B cell (primary cell): ENCODE data around the gene TCERG1L. TPM values are rescaled to one million over a fixed set of nuclear protein-coding genes. Genes with fewer than 3 reads are reported as not detected.
"Not testable (repeated sequence)": the region's sequence is repeated elsewhere in the genome, so short reads cannot be mapped to it uniquely, and the experiment has no call there.

Experiments
- ATAC-seq: fragments of 200-7000 bp; cut with Tn5 transposase; one replicate; pipeline ENCODE4 v1.10.0; 2021; ENCODE audit warnings: low read depth, mild to moderate bottlenecking, moderate number of reproducible peaks, moderate library complexity
- CTCF ChIA-PET: fragments of 350-600 bp; sonication (Branson Sonifier 250); formaldehyde crosslinking; loops from one replicate; lab custom pipeline; 2021; ENCODE audit warnings: antibody characterized with exemption, inconsistent platforms; lab: Charles Lee
- POLR2A ChIA-PET: fragments of 350-600 bp; sonication (Branson Sonifier 250); formaldehyde crosslinking; loops from one replicate; lab custom pipeline; 2021; ENCODE audit warnings: antibody characterized with exemption; lab: Charles Lee
- DNase-seq: peaks from one replicate; pipeline ENCODE4 v3.0.0; 2013
- H2AFZ ChIP-seq: 2 replicates; pipeline ENCODE4 v1.6.1; 2012; ENCODE audit warnings: mild to moderate bottlenecking, low read depth, low read length; ENCODE audit not compliant: insufficient read depth, poor library complexity, severe bottlenecking
- H3K27ac ChIP-seq, 2 donors: 1 replicate in 1 of 2; 2 replicates in 1 of 2; pipeline ENCODE4 v1.5.1; 2012 to 2013; ENCODE audit warnings: low read length in 2 of 2, mild to moderate bottlenecking in 2 of 2, moderate library complexity in 1 of 2
- H3K27me3 ChIP-seq, 4 experiments: fragments of 200-600 bp in 1 of 4; sonication (generic) in 1 of 4; replicated peaks in 1 of 4; 1 replicate in 2 of 4; 2 replicates in 2 of 4; pipeline versions ENCODE4 v1.6.1 to v1.7.0; 2013 to 2016; ENCODE audit warnings: low read length in 3 of 4, mild to moderate bottlenecking in 2 of 4, mixed read lengths in 1 of 4, moderate library complexity in 1 of 4; ENCODE audit not compliant: insufficient read depth in 4 of 4, control insufficient read depth in 3 of 4; ENCODE audit errors: control extremely low read depth in 1 of 4
- H3K36me3 ChIP-seq, 2 experiments: replicated peaks in 1 of 2; 1 replicate in 1 of 2; 2 replicates in 1 of 2; pipeline versions ENCODE4 v1.6.1 to v1.7.1; 2013; ENCODE audit warnings: low read length in 1 of 2; ENCODE audit not compliant: insufficient read depth in 2 of 2, control insufficient read depth in 1 of 2; ENCODE audit errors: control extremely low read depth in 1 of 2, extremely low read depth in 1 of 2
- H3K4me1 ChIP-seq, 2 donors: fragments of 200-600 bp in 1 of 2; sonication (generic) in 1 of 2; 1 replicate in 1 of 2; 2 replicates in 1 of 2; pipeline versions ENCODE4 v1.5.1 to v1.6.1; 2013 to 2017; ENCODE audit warnings: low read length in 2 of 2; ENCODE audit not compliant: control insufficient read depth in 2 of 2, insufficient read depth in 2 of 2
- H3K4me2 ChIP-seq: replicated peaks from 2 replicates; pipeline ENCODE3; 2012; ENCODE audit warnings: mild to moderate bottlenecking, low read depth, low read length; ENCODE audit not compliant: poor library complexity, severe bottlenecking
- H3K4me3 ChIP-seq, 5 experiments: fragments of 200-600 bp in 1 of 5; sonication (generic) in 1 of 5; 1 replicate in 3 of 5; 2 replicates in 2 of 5; pipeline versions ENCODE4 v1.5.1 to v1.7.0; 2011 to 2016; ENCODE audit warnings: low read length in 4 of 5, mild to moderate bottlenecking in 4 of 5, low read depth in 2 of 5, control low read depth in 1 of 5, moderate library complexity in 1 of 5; ENCODE audit not compliant: insufficient read depth in 1 of 5; ENCODE audit errors: control extremely low read depth in 1 of 5, extremely low read depth in 1 of 5
- H3K79me2 ChIP-seq: fragments of 200-600 bp; sonication (generic); one replicate; pipeline ENCODE4 v1.6.0; 2016; ENCODE audit warnings: low read length; ENCODE audit not compliant: control insufficient read depth, insufficient read depth
- H3K9ac ChIP-seq: fragments of 200-600 bp; sonication (generic); 2 replicates; pipeline ENCODE4 v1.6.1; 2017; ENCODE audit warnings: mild to moderate bottlenecking, low read length, moderate library complexity
- H3K9me3 ChIP-seq, 3 donors: one replicate each; pipeline versions ENCODE4 v1.6.1 to v1.7.1; 2013; ENCODE audit warnings: low read length in 2 of 3; ENCODE audit not compliant: control insufficient read depth in 2 of 3, insufficient read depth in 1 of 3; ENCODE audit errors: control extremely low read depth in 1 of 3
- H4K20me1 ChIP-seq: 2 replicates; pipeline ENCODE4 v1.6.0; 2012; ENCODE audit warnings: mild to moderate bottlenecking, low read length; ENCODE audit not compliant: insufficient read depth, control insufficient read depth, poor library complexity, severe bottlenecking
- H3K27ac Mint-ChIP-seq: one replicate; pipeline ENCODE4 v1.8.0; 2021; ENCODE audit warnings: mixed read lengths
- H3K27me3 Mint-ChIP-seq: one replicate; pipeline ENCODE4 v1.8.0; 2021; ENCODE audit warnings: mixed read lengths
- H3K4me1 Mint-ChIP-seq: one replicate; pipeline ENCODE4 v1.8.0; 2021; ENCODE audit warnings: mixed read lengths
- H3K4me3 Mint-ChIP-seq: one replicate; pipeline ENCODE4 v1.8.0; 2021; ENCODE audit warnings: mixed read lengths
- H3K9me3 Mint-ChIP-seq: one replicate; pipeline ENCODE4 v1.8.0; 2022; ENCODE audit warnings: mixed read lengths; ENCODE audit not compliant: insufficient read depth
- CTCF ChIP-seq: fragments of 200-600 bp; IDR thresholded peaks from one replicate; pipeline ENCODE4 v1.8.0; 2022; ENCODE audit warnings: antibody characterized with exemption, mild to moderate bottlenecking
- EZH2 ChIP-seq: IDR thresholded peaks from 2 replicates; pipeline ENCODE4 v1.6.1; 2012; ENCODE audit warnings: borderline replicate concordance, low read depth, mild to moderate bottlenecking, moderate library complexity, low read length; ENCODE audit not compliant: insufficient read depth, poor library complexity, severe bottlenecking
- WGBS: methylation state at CpG from one replicate; pipeline ENCODE4 v1.1.5; 2013; ENCODE audit warnings: missing lambda C conversion rate; ENCODE audit not compliant: insufficient coverage; 5-methylcytosine and 5-hydroxymethylcytosine counted together
- intact Hi-C: fragments of 100-400 bp; cut with micrococcal nuclease; formaldehyde crosslinking; loops from one replicate; pipeline ENCODE4 v1.10.0; 2022
- polyA plus RNA-seq: library from polyadenylated mRNA; depleted of rRNA; stranded (reverse); fragments of >200 nt; gene quantifications from 2 replicates; pipeline ENCODE4 v1.2.3, GENCODE V29; 2012
- total RNA-seq, 2 donors: library from RNA; stranded (reverse); fragments of 120-200 nt in 1 of 2; gene quantifications; 1 replicate in 1 of 2; 2 replicates in 1 of 2; pipeline versions ENCODE4 v1.2.3 to v1.2.4, GENCODE V29; 2013 to 2022

TCERG1L gene
- total and polyA plus RNA-seq, 2 donors (not counting 1 experiment from before 2014, with no cell fraction given), result 0.10 TPM; not detected in 1

- no peak overlapping the region for H3K27ac Mint-ChIP-seq
- Histone ChIP-seq H3K9me3 (peaks cover 0 to 54% (median 0%) of the 10 kb centered on the region in 3 donors), H3K36me3 (no peaks in the 10 kb centered on the region), H3K27ac (no peak overlapping the region), H4K20me1 (no peaks in the 10 kb centered on the region), H3K4me2 (no peak overlapping the region), H3K4me3 (no peak overlapping the region), H3K9ac (no peak overlapping the region), H3K27me3 (no peaks in the 10 kb centered on the region), H3K79me2 (no peaks in the 10 kb centered on the region), H3K4me1 (no peaks in the 10 kb centered on the region), H2AFZ (no peak overlapping the region)
- DNase-seq (no peak), ATAC-seq (no peak)
- intact Hi-C loops, result no loop called here
- H3K4me1 Mint-ChIP-seq, result no peaks in the 10 kb centered on the region
- H3K9me3 Mint-ChIP-seq, result no peaks in the 10 kb centered on the region
- TF ChIP-seq CTCF, result no peak
- no peak for TF ChIP-seq EZH2
- 87% methylated on average over 15 of the region's 17 CpGs for WGBS
- H3K27me3 Mint-ChIP-seq, result no peaks in the 10 kb centered on the region
- H3K4me3 Mint-ChIP-seq, result no peak overlapping the region
- POLR2A ChIA-PET, result no interaction called here
- CTCF ChIA-PET, result no interaction called here
These were observed 174.3 kb downstream of the TCERG1L start for GRCh38 chr10:131137223-131137622.

GRCh38 chr10:131136336-131136735 lies 175.2 kb downstream of the TCERG1L start:
- H3K27me3 Mint-ChIP-seq, H3K9me3 Mint-ChIP-seq, H3K9ac ChIP-seq, H4K20me1 ChIP-seq, intact Hi-C loops, H3K4me3 ChIP-seq, H3K4me2 ChIP-seq, H3K79me2 ChIP-seq, DNase-seq, POLR2A ChIA-PET, H3K27ac Mint-ChIP-seq, H3K36me3 ChIP-seq, H3K4me1 Mint-ChIP-seq, H2AFZ ChIP-seq, H3K4me1 ChIP-seq, H3K4me3 Mint-ChIP-seq, ATAC-seq, H3K27ac ChIP-seq, H3K27me3 ChIP-seq, CTCF ChIA-PET: not testable (repeated sequence)
- WGBS, result 93% methylated on average over 11 of the region's 12 CpGs
- H3K9me3 ChIP-seq, result peaks cover 0 to 48% (median 0%) of the 10 kb centered on the region in 3 donors
